Kasumi-1 (cell line): ENCODE measurements around the gene PACRG.

Source experiments
- DNase-seq, 2 experiments: peaks; one replicate each; lab custom pipeline; 2025; lab: John Stamatoyannopoulos, UW

The PACRG gene

GRCh38 chr6:163137398-163137881, 409.7 kb downstream of the PACRG start:
- no peak for DNase-seq

DNA sequence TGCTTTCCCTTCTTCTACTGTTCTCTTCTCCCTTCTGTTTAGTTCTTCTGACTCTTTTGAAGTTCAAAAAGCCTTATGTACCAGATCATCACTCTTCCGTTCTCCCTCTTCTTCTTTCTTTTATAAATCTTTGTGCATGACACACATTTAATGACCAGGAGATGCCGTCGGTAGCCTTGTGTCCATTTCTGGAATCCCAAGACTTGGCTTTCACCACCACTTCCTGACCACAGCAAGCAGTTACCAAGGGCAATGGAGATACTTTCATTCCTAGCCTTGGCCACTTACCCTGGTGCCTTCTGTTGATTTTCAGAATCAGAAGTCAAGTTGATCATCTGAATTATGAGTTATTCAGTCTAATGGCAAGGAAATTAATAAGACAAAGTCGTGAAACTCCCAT, 418.3 kb downstream of the PACRG start:
- DNase-seq, result no peak

- peak in 1 of 2 experiments; percentile 20 for DNase-seq
Observed at GRCh38 chr6:163147994-163148393, 420.2 kb downstream of the PACRG start.

GRCh38 chr6:163148451-163149278, 420.9 kb downstream of the PACRG start:
- DNase-seq, result peak; percentile 65 to 67

DNA sequence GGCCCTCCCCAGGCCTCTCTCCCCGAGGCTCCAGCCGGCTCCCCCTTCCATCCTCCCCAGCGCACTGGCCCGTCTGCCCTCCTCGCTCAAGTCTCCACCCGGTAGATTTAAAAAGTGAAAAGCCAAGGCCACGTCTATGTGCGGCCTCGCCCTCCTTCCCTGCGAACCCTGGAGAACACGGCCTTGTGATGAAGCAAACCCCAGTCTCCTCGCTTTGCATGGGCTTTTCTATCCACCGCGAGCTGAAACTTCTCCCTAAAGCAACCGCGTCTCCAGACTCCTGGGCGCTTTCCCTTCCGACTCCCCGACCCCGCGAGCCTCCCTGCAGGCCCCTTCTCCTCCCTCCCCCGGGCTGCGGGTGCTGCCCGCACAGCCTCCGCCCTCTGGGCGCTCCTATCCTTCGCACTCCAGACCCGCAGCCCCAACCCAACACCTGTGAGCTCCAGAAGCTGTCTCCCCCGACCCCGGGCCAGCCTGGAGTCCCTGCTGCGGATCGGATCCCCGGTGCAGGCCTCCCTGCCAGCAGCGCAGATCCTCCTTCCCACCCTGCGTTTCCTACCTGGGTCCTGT, 421.6 kb downstream of the PACRG start:
- peak in 1 of 2 experiments; percentile 30 for DNase-seq

GRCh38 chr6:163151212-163151611, 423.4 kb downstream of the PACRG start:
- no peak for DNase-seq

- no peak for DNase-seq
Observed at GRCh38 chr6:163152701-163153100, 424.9 kb downstream of the PACRG start.

GRCh38 chr6:163159110-163159509, 431.3 kb downstream of the PACRG start:
- no peak for DNase-seq

GRCh38 chr6:163159689-163160088, 431.9 kb downstream of the PACRG start:
- DNase-seq, result no peak

DNA sequence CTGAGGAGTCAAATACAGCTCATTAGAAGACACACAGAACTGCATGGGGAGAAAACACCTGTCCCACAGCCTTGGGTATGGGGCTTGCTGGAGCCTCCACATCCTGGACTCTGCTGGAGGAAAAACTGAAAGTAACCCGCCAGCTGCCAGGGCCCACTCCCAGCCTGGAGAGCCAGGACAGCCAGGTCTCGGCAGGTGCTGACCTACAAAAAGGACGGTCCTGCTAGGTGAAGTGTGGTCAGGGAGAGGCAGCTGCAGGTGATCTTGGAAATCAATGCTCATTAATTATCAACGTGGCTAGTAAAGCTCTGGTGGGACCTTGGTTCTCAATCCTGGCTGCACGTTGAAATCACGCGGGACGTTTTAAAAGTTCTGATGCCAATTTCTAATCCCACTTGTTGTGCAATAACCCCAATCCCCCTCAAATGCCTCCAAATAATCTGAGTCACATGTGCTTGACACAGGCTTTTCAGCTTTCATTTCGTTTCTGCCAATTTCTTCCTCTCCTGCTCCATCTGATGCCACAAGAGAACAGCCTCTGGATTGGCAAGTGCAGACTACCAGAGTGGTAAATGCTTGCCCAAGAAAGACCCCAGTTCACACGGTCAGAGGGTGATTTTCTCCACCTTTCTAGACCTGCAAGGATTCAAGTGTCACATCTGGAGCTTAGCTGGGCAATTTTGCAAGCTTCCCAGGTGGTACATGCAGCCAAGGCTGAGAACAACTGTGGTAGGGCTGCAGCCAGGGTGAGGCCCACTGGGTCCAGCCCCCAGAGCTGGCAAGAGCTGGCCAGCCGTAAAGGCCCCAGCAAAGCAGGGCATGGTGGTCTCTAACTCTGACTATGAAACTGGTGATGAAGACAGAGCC, 434.5 kb downstream of the PACRG start:
- no peak for DNase-seq

DNA sequence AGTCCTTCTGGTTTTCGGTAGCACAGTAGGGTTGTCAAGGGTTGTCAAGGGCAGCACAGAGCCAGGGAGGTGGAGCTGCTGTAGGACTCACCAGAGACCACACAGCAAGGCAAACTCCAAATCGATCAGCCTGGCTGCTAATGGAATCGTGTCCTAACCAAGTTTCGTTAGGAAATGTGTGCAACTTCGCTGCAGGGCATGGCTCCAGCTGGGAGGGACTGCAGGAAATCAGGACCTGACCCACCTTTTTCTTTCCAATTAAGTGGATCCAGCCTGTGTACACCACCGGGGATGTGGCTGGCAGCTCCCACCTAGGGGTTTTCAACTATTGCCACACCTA, 435.1 kb downstream of the PACRG start:
- no peak for DNase-seq

DNA sequence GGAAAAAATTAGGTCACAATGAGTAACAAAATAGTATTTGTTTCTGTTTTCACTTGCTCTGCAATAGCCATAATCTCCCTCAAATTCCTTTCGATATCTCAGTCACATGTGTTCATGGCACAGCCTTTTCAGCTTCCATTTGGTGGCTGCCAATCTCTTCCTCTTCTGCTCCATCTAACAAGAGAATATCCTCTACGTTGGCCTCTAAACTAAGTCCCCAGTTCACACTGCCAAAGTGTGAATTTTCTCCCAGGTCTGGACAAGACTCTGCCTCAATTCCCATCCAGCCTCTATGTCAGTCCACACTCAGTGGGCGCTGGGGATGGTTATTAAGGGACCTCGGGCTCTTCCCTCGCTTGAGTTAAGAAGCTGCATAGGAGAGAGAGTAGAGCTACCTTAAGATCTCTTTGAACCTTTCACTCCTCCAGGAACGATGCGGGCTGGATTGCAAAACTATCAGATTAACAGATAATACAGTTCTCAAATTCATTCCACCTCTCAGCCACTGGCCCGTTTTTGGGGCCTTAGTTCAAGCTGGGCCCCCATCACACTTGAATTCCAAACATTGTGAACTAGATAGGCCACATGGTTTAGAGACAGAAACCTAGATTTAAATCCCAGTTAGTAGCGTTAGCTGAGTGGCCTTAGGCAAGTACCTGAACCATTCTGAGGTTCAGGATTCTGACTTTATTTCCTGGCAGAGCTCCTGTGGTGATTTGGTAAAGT, 436.6 kb downstream of the PACRG start:
- DNase-seq, result no peak

GRCh38 chr6:163165155-163165910, 437.6 kb downstream of the PACRG start:
- no peak for DNase-seq

DNA sequence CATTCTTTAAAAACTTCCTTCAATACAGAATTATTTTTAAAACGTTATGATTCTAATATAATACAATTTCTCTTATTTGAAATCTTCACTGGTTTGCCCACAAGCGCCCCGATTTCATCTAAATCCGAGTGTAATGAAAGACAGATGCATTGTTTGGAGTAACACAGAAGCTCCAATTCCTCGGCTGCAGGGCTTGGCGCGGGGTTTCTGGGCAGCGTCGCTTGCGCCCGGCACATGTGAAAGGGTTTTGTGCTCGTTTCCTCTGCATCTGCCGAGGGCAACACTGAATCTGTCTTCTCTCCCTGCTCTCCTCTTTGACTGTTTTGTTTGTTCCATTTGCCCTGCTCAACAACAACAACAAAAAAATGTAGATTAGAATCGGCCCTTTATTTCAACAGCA, 438.1 kb downstream of the PACRG start:
- DNase-seq, result no peak

GRCh38 chr6:163166507-163166906, 438.7 kb downstream of the PACRG start:
- DNase-seq, result no peak

- DNase-seq, result no peak
Observed at GRCh38 chr6:163169521-163169920, 441.7 kb downstream of the PACRG start.

DNA sequence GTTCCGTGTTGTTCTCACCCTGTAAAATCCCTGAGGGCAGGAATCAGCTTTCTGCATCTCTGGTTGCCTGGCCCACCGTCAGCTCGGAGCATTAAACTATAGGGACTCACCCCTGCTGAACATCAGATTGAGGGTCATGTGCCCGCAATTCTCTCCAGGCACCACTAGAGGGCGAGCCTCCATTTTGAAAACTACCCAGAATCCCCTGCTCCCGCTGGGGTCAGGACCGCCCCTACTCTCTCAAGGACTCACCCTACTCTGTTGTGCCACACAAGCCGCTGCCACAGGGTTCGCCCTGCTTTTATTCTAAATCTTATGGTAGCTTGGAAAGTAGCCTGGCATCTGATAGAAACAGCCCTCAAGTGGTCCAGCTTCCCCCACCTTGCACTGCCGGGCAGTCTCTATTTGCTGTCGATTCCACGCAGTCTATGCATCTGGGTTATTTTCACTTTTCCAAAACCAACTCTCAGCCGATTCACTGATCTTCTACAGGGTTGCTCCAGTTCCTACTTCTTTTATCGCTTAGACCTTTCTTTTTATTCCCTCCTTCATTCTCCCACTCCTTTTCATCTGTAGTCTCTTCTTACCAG, 442.6 kb downstream of the PACRG start:
- DNase-seq, result peak; percentile 47 to 60

DNA sequence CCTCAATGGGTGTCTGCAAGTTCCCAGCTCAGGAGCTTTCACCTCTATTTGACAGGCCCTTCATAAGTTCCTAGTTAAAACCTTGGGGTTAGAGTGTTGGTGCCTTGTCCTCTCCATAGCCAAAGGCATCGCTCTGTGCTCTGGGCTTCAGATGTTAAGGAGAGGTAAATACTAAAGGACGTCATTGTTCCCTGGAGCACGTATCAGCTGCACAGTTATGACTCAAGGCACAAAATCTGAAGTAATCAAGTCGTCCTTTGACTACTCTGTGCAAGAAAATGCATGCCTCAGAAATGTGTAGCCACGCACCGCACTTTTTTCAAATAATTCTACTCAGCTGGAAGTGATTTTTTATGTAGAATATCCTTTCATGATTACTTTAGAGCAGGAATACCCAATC, 446.0 kb downstream of the PACRG start:
- no peak for DNase-seq

- no peak for DNase-seq
Observed at GRCh38 chr6:163175301-163175700, 447.5 kb downstream of the PACRG start.

DNA sequence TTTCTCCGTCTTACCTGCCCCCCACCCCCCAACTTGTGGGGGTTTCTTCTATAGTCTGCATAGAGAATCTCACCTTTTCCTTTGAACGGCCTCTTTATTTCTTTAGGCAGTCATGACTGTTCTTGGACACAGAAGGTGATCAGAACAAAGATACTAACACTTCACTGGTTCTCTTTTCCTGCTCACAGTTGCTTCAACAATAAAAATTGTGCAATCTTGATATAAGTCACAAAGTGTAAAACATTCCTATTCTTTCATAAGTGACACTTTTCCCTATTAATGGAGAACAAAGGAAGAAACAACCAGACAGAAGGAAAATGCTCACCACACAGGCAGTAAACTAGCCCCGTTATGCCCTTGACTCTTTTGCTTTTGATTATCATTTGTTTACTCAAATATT, 448.3 kb downstream of the PACRG start:
- DNase-seq, result no peak

GRCh38 chr6:163177007-163177406, 449.2 kb downstream of the PACRG start:
- no peak for DNase-seq
